SK-N-SH treated with all-trans-retinoic acid at 6 μM for 48 hours (cell line): ENCODE results near the gene NDUFB10.

ENCODE experiments used
- ARNTL ChIP-seq: fragments of 450-650 bp; formaldehyde crosslinking; IDR thresholded peaks from 2 replicates; pipeline ENCODE4 v1.5.0; 2020; ENCODE audit warnings: low read depth, mild to moderate bottlenecking, moderate library complexity, borderline replicate concordance
- GLIS3 ChIP-seq: fragments of 250-450 bp; sonication (Bioruptor Pico); IDR thresholded peaks from 2 replicates; pipeline ENCODE4 v1.5.0; 2020; ENCODE audit warnings: mild to moderate bottlenecking, moderate library complexity
- OSR1 ChIP-seq: fragments of 250-450 bp; sonication (Bioruptor Pico); IDR thresholded peaks from 2 replicates; pipeline ENCODE4 v1.8.0; 2022; ENCODE audit warnings: moderate library complexity, mild to moderate bottlenecking, inconsistent platforms
- RARB ChIP-seq: fragments of 250-450 bp; sonication (Bioruptor Pico); IDR thresholded peaks from 2 replicates; pipeline ENCODE4 v1.8.0; 2021; ENCODE audit warnings: mild to moderate bottlenecking, moderate library complexity
- TCF4 ChIP-seq: fragments of 250-450 bp; sonication (Bioruptor Pico); IDR thresholded peaks from 2 replicates; pipeline ENCODE4 v1.8.0; 2021; ENCODE audit warnings: mild to moderate bottlenecking, moderate library complexity, borderline replicate concordance
- ZFP3 ChIP-seq: fragments of 250-450 bp; sonication (Bioruptor Pico); IDR thresholded peaks from 2 replicates; pipeline ENCODE4 v1.5.0; 2020; ENCODE audit warnings: mild to moderate bottlenecking, moderate library complexity
- ZFP30 ChIP-seq: fragments of 450-650 bp; formaldehyde crosslinking; IDR thresholded peaks from 2 replicates; pipeline ENCODE4 v1.5.0; 2022; ENCODE audit warnings: mild to moderate bottlenecking, moderate library complexity
- ZNF565 ChIP-seq: fragments of 450-650 bp; formaldehyde crosslinking; conservative IDR thresholded peaks from 2 replicates; pipeline ENCODE4 v1.5.0; 2020; ENCODE audit warnings: low read depth, mild to moderate bottlenecking, moderate library complexity

GRCh38 chr16:1941162-1942046, 17.9 kb upstream of the NDUFB10 start:
- no peak for TF ChIP-seq ARNTL (CRISPR knock-in tag)
- TF ChIP-seq GLIS3 (CRISPR knock-in tag), result no peak
- no peak for TF ChIP-seq TCF4 (CRISPR knock-in tag)
- TF ChIP-seq ZFP30 (CRISPR knock-in tag), result no peak
- no peak for TF ChIP-seq ZNF565 (CRISPR knock-in tag)
- no peak for TF ChIP-seq RARB
- no peak for TF ChIP-seq ZFP3
- no peak for TF ChIP-seq OSR1 (CRISPR knock-in tag)
